ENCODE measurements around the gene SULT4A1. TPM values are rescaled to one million over a fixed set of nuclear protein-coding genes. Genes with fewer than 3 reads are reported as not detected.

SULT4A1 gene
- total RNA-seq, 4 donors from 2014 or later = 1.3 TPM; not detected in 3

GRCh38 chr22:43827003-43827735, 35.1 kb downstream of the SULT4A1 start:
- Histone ChIP-seq H3K27ac (no peak overlapping the region), H3K4me1 (peaks cover 0 to 30% (median 7%) of the 10 kb centered on the region in 4 donors), H3K27me3 (peaks cover 0 to 14% of the 10 kb centered on the region in 2 donors), H3K9me3 (no peaks in the 10 kb centered on the region), H3K36me3 (no peaks in the 10 kb centered on the region), H3K4me3 (no peak overlapping the region)
- DNase-seq (ENCODE audit: low spot score in 2 of 2) = no peak
- 59 to 68% methylated on average over 13 of the region's 13 CpGs for WGBS, 2 donors
- no peak for TF ChIP-seq POLR2A (IDR thresholded peaks at IDR 0.05)

- no peak for DNase-seq (ENCODE audit: low spot score in 2 of 2)
- Histone ChIP-seq H3K4me1 (peaks cover 0 to 30% (median 7%) of the 10 kb centered on the region in 4 donors), H3K27me3 (peaks cover 0 to 20% of the 10 kb centered on the region in 2 donors), H3K36me3 (no peaks in the 10 kb centered on the region), H3K9me3 (no peaks in the 10 kb centered on the region), H3K4me3 (no peak overlapping the region), H3K27ac (no peak overlapping the region)
- no peak for TF ChIP-seq POLR2A (IDR thresholded peaks at IDR 0.05)
- peak in 3 of 5 experiments; percentile 15 to 40 (median 31) for TF ChIP-seq CTCF (IDR thresholded peaks at IDR 0.05)
- TF ChIP-seq EP300 (IDR thresholded peaks at IDR 0.05) = no peak
- WGBS, 2 donors = 40 to 46% methylated on average over 15 of the region's 16 CpGs
Measured at GRCh38 chr22:43826142-43827002, 35.9 kb downstream of the SULT4A1 start.

- no peaks in the 10 kb centered on the region for H3K36me3 ChIP-seq
- no peak overlapping the region for H3K4me3 ChIP-seq
- H3K27ac ChIP-seq = no peak overlapping the region
- H3K27me3 ChIP-seq = peaks cover 0 to 27% of the 10 kb centered on the region in 2 donors
- DNase-seq (ENCODE audit: low spot score in 2 of 2) = no peak
- no peaks in the 10 kb centered on the region for H3K9me3 ChIP-seq
- H3K4me1 ChIP-seq = peaks cover 0 to 29% (median 7%) of the 10 kb centered on the region in 4 donors
- TF ChIP-seq EP300 (IDR thresholded peaks at IDR 0.05) = no peak
- WGBS, 2 donors = 67 to 75% methylated on average over 11 of the region's 11 CpGs
Measured at GRCh38 chr22:43825651-43826050, 36.7 kb downstream of the SULT4A1 start.

- TF ChIP-seq EP300 (IDR thresholded peaks at IDR 0.05) = no peak
- TF ChIP-seq CTCF (IDR thresholded peaks at IDR 0.05) = no peak
- TF ChIP-seq POLR2A (IDR thresholded peaks at IDR 0.05) = no peak
- H3K4me1 ChIP-seq = peaks cover 0 to 21% (median 7%) of the 10 kb centered on the region in 4 donors
- WGBS, 2 donors = 84 to 85% methylated on average over 23 to 26 of the region's 26 CpGs
- no peaks in the 10 kb centered on the region for H3K9me3 ChIP-seq
- H3K4me3 ChIP-seq = no peak overlapping the region
- H3K27me3 ChIP-seq = peaks cover 0 to 35% of the 10 kb centered on the region in 2 donors
- DNase-seq (ENCODE audit: low spot score in 2 of 2) = no peak
- no peak overlapping the region for H3K27ac ChIP-seq
- no peaks in the 10 kb centered on the region for H3K36me3 ChIP-seq
Measured at GRCh38 chr22:43824724-43825420, 37.4 kb downstream of the SULT4A1 start.

- H3K36me3 ChIP-seq = no peaks in the 10 kb centered on the region
- H3K27me3 ChIP-seq = peaks cover 0 to 37% of the 10 kb centered on the region in 2 donors
- 77 to 81% methylated on average over 17 of the region's 17 CpGs for WGBS, 2 donors
- H3K9me3 ChIP-seq = no peaks in the 10 kb centered on the region
- DNase-seq (ENCODE audit: low spot score in 2 of 2) = no peak
- peaks cover 0 to 14% (median 4%) of the 10 kb centered on the region in 4 donors for H3K4me1 ChIP-seq
- H3K27ac ChIP-seq = no peak overlapping the region
- TF ChIP-seq POLR2A (IDR thresholded peaks at IDR 0.05) (no peak), CTCF (IDR thresholded peaks at IDR 0.05) (no peak), EP300 (IDR thresholded peaks at IDR 0.05) (no peak)
- H3K4me3 ChIP-seq = no peak overlapping the region
Measured at GRCh38 chr22:43823911-43824665, 38.2 kb downstream of the SULT4A1 start.
